ENCODE results near the gene PUM1. TPM values are rescaled to one million over a fixed set of nuclear protein-coding genes. Genes with fewer than 3 reads are reported as not detected.

PUM1 gene
- total RNA-seq, 1 donor from 2014 or later = 185 TPM

GRCh38 chr1:30964706-30965105 is 100.8 kb downstream of the PUM1 start:
- Mint-ChIP-seq H3K9me3 (no peaks in the 10 kb centered on the region), H3K36me3 (peaks cover 75% of the 10 kb centered on the region), H3K27me3 (no peaks in the 10 kb centered on the region), H3K4me1 (ENCODE audit: unreplicated experiment) (peaks cover 31% of the 10 kb centered on the region), H3K4me3 (no peak overlapping the region), H3K27ac (peak overlapping the region; percentile 24)
- no peak for TF ChIP-seq CTCF (conservative IDR thresholded peaks at IDR 0.05)
- no peak for DNase-seq (ENCODE audit: extremely low spot score, unreplicated experiment)

DNA sequence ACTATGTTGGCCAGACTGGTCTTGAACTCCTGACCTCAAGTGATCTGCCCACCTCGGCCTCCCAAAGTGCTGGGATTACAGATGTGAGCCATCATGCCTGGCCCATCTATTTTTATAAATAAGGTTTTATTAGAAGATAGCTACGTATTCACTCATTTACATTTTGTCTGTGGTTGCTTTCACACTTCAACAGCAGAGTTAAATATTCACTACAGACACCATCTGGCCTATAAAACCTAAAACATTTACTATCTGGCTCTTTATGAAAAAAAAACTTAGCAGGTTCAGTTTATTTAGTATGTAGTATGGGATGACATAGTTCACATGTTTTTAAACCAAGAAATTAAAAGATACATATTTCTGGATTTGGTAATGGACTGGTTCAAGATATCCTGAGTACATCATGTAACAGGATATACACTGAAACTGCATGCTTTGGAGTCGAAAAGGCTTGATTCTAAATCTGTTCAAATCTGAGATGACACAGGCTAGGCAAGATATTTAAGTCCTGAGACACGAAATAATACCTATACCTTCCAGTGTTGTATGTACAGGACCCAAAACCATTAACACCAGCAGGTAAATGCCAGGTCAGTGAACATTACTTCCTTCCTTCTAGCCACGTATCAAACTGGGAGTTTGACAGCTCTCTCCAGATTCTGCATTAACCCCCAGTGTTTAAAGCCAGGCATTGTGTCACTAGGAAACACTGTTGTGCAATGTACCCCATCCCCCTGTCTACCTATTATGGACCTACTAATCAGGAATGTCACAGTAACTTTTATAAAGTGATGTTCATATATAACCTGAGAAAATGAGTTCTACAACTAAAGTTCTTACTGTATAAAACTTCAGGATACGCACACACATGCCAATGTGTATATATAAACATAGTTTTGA is 102.7 kb downstream of the PUM1 start:
- no peaks in the 10 kb centered on the region for H3K9me3 Mint-ChIP-seq
- no peak overlapping the region for H3K4me3 Mint-ChIP-seq
- peak overlapping the region; percentile 55 for H3K27ac Mint-ChIP-seq
- TF ChIP-seq CTCF (conservative IDR thresholded peaks at IDR 0.05) = no peak
- H3K36me3 Mint-ChIP-seq = peaks cover 74% of the 10 kb centered on the region
- no peaks in the 10 kb centered on the region for H3K27me3 Mint-ChIP-seq
- no peak for DNase-seq (ENCODE audit: extremely low spot score, unreplicated experiment)
- H3K4me1 Mint-ChIP-seq (ENCODE audit: unreplicated experiment) = peaks cover 22% of the 10 kb centered on the region

GRCh38 chr1:30957560-30958222 is 107.8 kb downstream of the PUM1 start:
- Mint-ChIP-seq H3K4me3 (no peak overlapping the region), H3K27ac (no peak overlapping the region), H3K36me3 (peaks cover 56% of the 10 kb centered on the region)

DNA sequence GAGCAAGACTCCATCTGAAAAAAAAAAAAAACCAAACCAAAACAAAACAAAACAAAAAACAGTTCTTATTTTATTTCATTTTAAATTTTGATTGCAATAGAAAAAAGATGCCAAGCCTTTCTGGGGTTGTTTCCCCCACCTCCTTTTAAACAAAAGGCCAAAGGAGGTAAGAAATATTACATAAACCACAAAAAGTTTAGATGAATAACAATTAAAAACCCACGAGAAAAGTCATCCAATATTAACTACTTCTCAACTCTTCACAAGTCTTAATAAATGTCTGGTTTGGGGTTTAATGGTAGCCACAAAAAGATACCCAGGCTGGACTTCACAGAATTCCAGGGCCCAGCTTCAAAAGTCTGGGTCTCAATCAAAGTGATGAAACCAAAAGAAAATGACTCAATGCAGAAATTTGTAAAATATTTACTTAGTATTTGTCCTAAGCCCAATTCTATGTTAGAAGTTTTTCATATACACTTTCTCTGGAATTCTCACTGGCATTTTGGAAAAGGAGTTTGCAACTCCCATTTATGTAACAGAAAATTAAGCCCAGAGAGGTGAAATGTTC is 110.0 kb downstream of the PUM1 start:
- Mint-ChIP-seq H3K27ac (no peak overlapping the region), H3K36me3 (peaks cover 60% of the 10 kb centered on the region), H3K27me3 (no peaks in the 10 kb centered on the region), H3K4me1 (ENCODE audit: unreplicated experiment) (no peaks in the 10 kb centered on the region), H3K9me3 (no peaks in the 10 kb centered on the region), H3K4me3 (no peak overlapping the region)
- TF ChIP-seq CTCF (conservative IDR thresholded peaks at IDR 0.05) = no peak
- no peak for DNase-seq (ENCODE audit: extremely low spot score, unreplicated experiment)

More at GRCh38 chr1:30957560-30958222, 107.8 kb downstream of the PUM1 start:
- Mint-ChIP-seq H3K27me3 (no peaks in the 10 kb centered on the region), H3K4me1 (ENCODE audit: unreplicated experiment) (peaks cover under 1% of the 10 kb centered on the region), H3K9me3 (no peaks in the 10 kb centered on the region)
- DNase-seq (ENCODE audit: extremely low spot score, unreplicated experiment) = no peak
- no peak for TF ChIP-seq CTCF (conservative IDR thresholded peaks at IDR 0.05)

DNA sequence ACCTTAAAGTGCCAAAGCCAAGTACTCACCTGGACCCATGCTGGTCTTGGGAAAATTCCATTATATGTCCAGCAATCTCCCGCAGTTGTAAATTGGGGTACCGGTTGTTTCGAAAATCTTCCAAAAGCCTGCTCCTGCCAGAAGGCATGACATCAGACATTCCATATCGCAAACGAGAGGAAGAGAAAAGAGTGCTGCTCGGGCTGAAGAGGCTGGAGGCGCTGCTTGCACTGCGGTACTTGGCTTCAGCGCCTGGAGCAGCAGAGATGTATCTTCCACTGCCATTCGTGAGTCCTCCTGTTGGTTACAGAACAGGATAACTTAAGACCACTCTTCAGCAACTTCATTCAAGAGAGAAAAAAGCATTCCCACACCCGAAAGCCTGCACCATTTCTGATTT is 111.8 kb downstream of the PUM1 start:
- no peak for TF ChIP-seq CTCF (conservative IDR thresholded peaks at IDR 0.05)
- H3K9me3 Mint-ChIP-seq = no peaks in the 10 kb centered on the region
- H3K4me1 Mint-ChIP-seq (ENCODE audit: unreplicated experiment) = no peaks in the 10 kb centered on the region
- no peaks in the 10 kb centered on the region for H3K27me3 Mint-ChIP-seq
- DNase-seq (ENCODE audit: extremely low spot score, unreplicated experiment) = no peak
- H3K4me3 Mint-ChIP-seq = no peak overlapping the region
- H3K36me3 Mint-ChIP-seq = peaks cover 56% of the 10 kb centered on the region
- no peak overlapping the region for H3K27ac Mint-ChIP-seq
